Measurements from ENCODE around the gene SH2D5.

DNA sequence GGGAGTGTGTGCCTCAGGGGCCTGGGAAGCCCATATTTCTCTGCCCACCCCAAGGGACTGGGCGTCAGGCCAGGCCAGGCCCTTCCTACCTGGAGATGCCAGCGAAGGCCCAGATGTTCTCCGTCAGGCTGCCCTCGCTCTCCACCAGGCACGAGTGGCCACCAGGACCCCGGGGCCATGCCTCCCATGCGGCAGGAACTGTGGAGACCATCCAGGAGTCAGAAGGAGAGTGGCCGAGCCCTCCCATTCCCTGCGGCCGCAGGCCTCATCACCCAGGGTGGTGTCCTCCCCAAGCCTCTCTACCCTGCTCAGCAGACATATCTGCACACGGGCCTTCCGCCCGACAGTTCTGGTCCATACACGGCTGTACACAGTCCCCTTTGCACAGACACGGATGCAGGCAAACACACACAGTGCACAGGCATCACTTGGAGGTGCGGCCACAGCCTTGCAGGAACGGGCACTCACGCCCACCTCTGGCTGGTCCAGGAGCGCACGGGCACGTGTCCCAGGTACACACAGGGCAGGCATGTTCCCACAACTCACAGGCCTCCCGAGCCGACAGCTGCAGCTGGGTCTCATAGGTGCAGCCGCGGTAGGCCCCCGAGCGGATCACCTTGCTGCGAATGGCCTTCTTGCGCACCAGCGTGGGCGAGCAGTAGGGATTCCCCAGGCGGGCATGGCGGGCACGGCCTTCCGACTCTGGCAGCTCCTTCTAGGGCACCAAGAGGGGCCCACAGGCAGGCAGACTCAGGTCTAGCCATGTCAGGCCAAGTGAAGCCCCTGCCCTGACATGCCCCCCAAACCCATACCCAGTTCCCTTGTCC lies 8.8 kb downstream of the SH2D5 start:
- TF ChIP-seq, protein P1, sequence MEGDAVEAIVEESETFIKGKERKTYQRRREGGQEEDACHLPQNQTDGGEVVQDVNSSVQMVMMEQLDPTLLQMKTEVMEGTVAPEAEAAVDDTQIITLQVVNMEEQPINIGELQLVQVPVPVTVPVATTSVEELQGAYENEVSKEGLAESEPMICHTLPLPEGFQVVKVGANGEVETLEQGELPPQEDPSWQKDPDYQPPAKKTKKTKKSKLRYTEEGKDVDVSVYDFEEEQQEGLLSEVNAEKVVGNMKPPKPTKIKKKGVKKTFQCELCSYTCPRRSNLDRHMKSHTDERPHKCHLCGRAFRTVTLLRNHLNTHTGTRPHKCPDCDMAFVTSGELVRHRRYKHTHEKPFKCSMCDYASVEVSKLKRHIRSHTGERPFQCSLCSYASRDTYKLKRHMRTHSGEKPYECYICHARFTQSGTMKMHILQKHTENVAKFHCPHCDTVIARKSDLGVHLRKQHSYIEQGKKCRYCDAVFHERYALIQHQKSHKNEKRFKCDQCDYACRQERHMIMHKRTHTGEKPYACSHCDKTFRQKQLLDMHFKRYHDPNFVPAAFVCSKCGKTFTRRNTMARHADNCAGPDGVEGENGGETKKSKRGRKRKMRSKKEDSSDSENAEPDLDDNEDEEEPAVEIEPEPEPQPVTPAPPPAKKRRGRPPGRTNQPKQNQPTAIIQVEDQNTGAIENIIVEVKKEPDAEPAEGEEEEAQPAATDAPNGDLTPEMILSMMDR (IDR thresholded peaks at IDR 0.05) = no peak
- TF ChIP-seq EP300 (IDR thresholded peaks at IDR 0.05) = no peak
- no peak for TF ChIP-seq POLR2A (IDR thresholded peaks at IDR 0.05)

All from ovary (tissue), 3 donors.